ENCODE measurements around the gene ARMC12. TPM values are rescaled to one million over a fixed set of nuclear protein-coding genes. Genes with fewer than 3 reads are reported as not detected.

Gene ARMC12
- total and polyA plus RNA-seq, 2 of the 13 experiments (the other 11 are each of a cell fraction or from before 2014, with no cell fraction given) = 1.3 TPM; not detected in 1

GRCh38 chr6:35718911-35719381 lies 17.9 kb upstream of the ARMC12 start:
- POLR2A ChIA-PET = no interaction called here
- no peak overlapping the region for H3K4me2 ChIP-seq (ENCODE audit: low read depth, low read length)
- H3K9me3 ChIP-seq (ENCODE audit: low read length) = no peaks in the 10 kb centered on the region
- ATAC-seq = no peak
- DNase-seq (ENCODE audit: low spot score) = no peak
- no peak overlapping the region for H3K27ac ChIP-seq (ENCODE audit: extremely low read length, insufficient read depth, low read length)
- in situ Hi-C loops (cut with HindIII; ENCODE audit: extremely low pct_ligation_motif_present, low pct_unique_long_range_greater_than_20kb) = no loop called here
- H2AFZ ChIP-seq (ENCODE audit: low read length) = no peak overlapping the region
- H3K4me3 ChIP-seq (replicated peaks in 1 of 3; ENCODE audit: insufficient read depth in 1 of 3, low read depth in 2 of 3, low read length in 3 of 3) = no peak overlapping the region
- H3K4me1 ChIP-seq (ENCODE audit: insufficient read depth, low read length) = peaks cover 48% of the 10 kb centered on the region
- no peak for TF ChIP-seq RORA (CRISPR knock-in tag; IDR thresholded peaks at IDR 0.05)
- H3K36me3 ChIP-seq (replicated peaks in 1 of 2; ENCODE audit: control insufficient read depth in 1 of 2, insufficient read depth in 2 of 2, low read length in 2 of 2) = no peaks in the 10 kb centered on the region
- H3K27me3 ChIP-seq (ENCODE audit: control insufficient read depth in 1 of 2, insufficient read depth in 2 of 2, low read length in 2 of 2) = no peaks in the 10 kb centered on the region
- CTCF ChIA-PET (ENCODE audit: low intra/inter-chr PET ratio, low total read pairs) = no interaction called here
- no peak for FAIRE-seq
- BruUV-seq (replicated peaks) = no TSS peak
- no peaks in the 10 kb centered on the region for H3K79me2 ChIP-seq (ENCODE audit: insufficient read depth, low read length)
- no peak overlapping the region for H3K9ac ChIP-seq (ENCODE audit: insufficient read depth, low read depth, low read length)
- no peaks in the 10 kb centered on the region for H4K20me1 ChIP-seq (ENCODE audit: insufficient read depth, low read length)
- intact Hi-C loops (cut with micrococcal nuclease; ENCODE audit: unreplicated experiment) = no loop called here
- WGBS (ENCODE audit: low lambda C conversion rate) = 91% methylated on average over 2 of the region's 2 CpGs

DNA sequence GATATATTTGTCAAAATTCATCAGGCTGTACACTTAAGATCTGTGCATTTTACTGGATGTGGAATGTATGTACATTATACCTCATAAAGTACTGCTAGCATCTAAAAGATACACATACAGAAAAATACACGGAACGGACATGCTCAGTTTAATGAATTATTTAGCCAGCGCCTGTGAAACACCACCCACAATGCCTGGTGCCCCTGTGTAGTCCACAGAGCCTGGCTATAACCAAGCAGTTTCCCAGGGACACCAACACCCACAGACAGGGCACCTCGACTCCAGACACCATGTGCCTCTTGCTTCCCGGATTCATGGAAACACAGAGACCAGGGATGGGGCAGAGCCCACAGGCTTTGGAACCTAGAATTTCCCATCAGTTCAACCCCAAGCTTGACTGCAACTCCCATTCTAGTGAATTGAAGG lies 17.4 kb upstream of the ARMC12 start:
- Histone ChIP-seq H3K79me2 (ENCODE audit: insufficient read depth, low read length) (no peaks in the 10 kb centered on the region), H2AFZ (ENCODE audit: low read length) (no peak overlapping the region), H3K27ac (ENCODE audit: extremely low read length, insufficient read depth, low read length) (no peak overlapping the region), H3K9ac (ENCODE audit: insufficient read depth, low read depth, low read length) (no peak overlapping the region), H3K4me2 (ENCODE audit: low read depth, low read length) (no peak overlapping the region), H3K4me3 (replicated peaks in 1 of 3; ENCODE audit: insufficient read depth in 1 of 3, low read depth in 2 of 3, low read length in 3 of 3) (no peak overlapping the region), H4K20me1 (ENCODE audit: insufficient read depth, low read length) (no peaks in the 10 kb centered on the region), H3K27me3 (ENCODE audit: control insufficient read depth in 1 of 2, insufficient read depth in 2 of 2, low read length in 2 of 2) (no peaks in the 10 kb centered on the region), H3K9me3 (ENCODE audit: low read length) (no peaks in the 10 kb centered on the region), H3K4me1 (ENCODE audit: insufficient read depth, low read length) (peaks cover 53% of the 10 kb centered on the region), H3K36me3 (replicated peaks in 1 of 2; ENCODE audit: control insufficient read depth in 1 of 2, insufficient read depth in 2 of 2, low read length in 2 of 2) (no peaks in the 10 kb centered on the region)
- BruUV-seq (replicated peaks) = no TSS peak
- TF ChIP-seq ZBTB40 (IDR thresholded peaks at IDR 0.05) (no peak), ZBTB40 (CRISPR knock-in tag; IDR thresholded peaks at IDR 0.05) (no peak), ZNF546 (CRISPR knock-in tag; conservative IDR thresholded peaks at IDR 0.05) (no peak), GATA4 (IDR thresholded peaks at IDR 0.05; ENCODE audit: borderline replicate concordance, low read depth) (no peak), KLF13 (CRISPR knock-in tag; IDR thresholded peaks at IDR 0.05) (no peak), ZNF75D (CRISPR knock-in tag; IDR thresholded peaks at IDR 0.05; ENCODE audit: borderline replicate concordance) (no peak), WIZ (CRISPR knock-in tag; IDR thresholded peaks at IDR 0.05) (no peak), MZF1 (CRISPR knock-in tag; IDR thresholded peaks at IDR 0.05; ENCODE audit: borderline replicate concordance) (no peak), ZFP82 (CRISPR knock-in tag; IDR thresholded peaks at IDR 0.05; ENCODE audit: borderline replicate concordance) (no peak)
- FAIRE-seq = no peak
- intact Hi-C loops (cut with micrococcal nuclease; ENCODE audit: unreplicated experiment) = no loop called here
- CTCF ChIA-PET (ENCODE audit: low intra/inter-chr PET ratio, low total read pairs) = no interaction called here
- in situ Hi-C loops (cut with HindIII; ENCODE audit: extremely low pct_ligation_motif_present, low pct_unique_long_range_greater_than_20kb) = no loop called here
- POLR2A ChIA-PET = no interaction called here
- no peak for DNase-seq (ENCODE audit: low spot score)
- 89% methylated on average over 5 of the region's 5 CpGs for WGBS (ENCODE audit: low lambda C conversion rate)
- no peak for ATAC-seq

Data from HepG2 (cell line).